Measurements from ENCODE around the gene HIC1. TPM values are rescaled to one million over a fixed set of nuclear protein-coding genes. Genes with fewer than 3 reads are reported as not detected.

Gene HIC1
- total RNA-seq, 2 donors from 2014 or later, result 4.8 to 12.8 TPM

GRCh38 chr17:2040942-2041560 lies 13.9 kb upstream of the HIC1 start:
- intact Hi-C loops (cut with DNase I, micrococcal nuclease), result no loop called here
- no peak for DNase-seq
- no peak for ATAC-seq

DNA sequence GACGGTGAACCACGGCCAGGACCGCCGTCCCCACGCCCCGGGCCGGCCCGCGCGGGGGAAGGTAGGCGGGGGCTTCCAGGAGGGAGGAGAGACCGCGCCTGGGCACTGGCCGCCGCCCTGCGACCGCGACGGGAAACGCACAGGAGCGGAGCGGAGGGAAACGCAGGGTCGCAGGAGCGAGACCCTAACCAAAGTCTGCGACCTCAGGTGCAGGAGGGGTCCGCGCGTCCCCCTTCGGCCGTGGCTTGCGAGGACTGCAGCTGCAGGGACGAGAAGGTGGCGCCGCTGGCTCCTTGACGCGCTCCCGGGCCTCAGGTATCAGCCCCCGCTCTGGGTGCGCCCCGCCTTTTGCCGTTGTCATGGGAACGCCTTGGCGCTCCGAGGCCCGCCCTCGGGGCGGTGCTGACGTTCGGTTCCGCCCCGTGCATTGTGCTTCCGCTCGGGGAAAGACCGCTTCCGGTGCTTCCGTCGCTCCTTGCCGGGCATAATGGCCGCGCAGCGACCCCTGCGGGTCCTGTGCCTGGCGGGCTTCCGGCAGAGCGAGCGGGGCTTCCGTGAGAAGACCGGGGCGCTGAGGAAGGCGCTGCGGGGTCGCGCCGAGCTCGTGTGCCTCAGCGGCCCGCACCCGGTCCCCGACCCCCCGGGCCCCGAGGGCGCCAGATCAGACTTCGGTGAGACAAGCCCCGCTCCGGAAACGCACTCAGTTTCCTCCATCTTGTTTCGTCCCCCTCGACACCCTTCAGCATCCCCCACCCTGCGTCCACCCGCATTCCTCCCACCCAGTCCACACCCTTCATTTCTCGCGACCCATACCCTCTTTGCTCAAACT lies 13.1 kb upstream of the HIC1 start, which contains the start of gene OVCA2:
Gene OVCA2 (plus strand): TSS at position 462 of the 829 bp plus-strand sequence. CDS start 26 bp downstream, at position 488.
- ATAC-seq (peak; percentile 93), DNase-seq (peak; percentile 94)
- intact Hi-C loops (cut with DNase I, micrococcal nuclease), result no loop called here

- DNase-seq, result peak in 1 of 2 donors; percentile 36
- ATAC-seq, result peak; percentile 29
- intact Hi-C loops (cut with DNase I, micrococcal nuclease), result no loop called here
Measured at GRCh38 chr17:2042390-2042847, 12.5 kb upstream of the HIC1 start.

- intact Hi-C loops (cut with DNase I, micrococcal nuclease), result no loop called here
- DNase-seq (no peak), ATAC-seq (no peak)
Measured at GRCh38 chr17:2042933-2043332, 12.0 kb upstream of the HIC1 start.

DNA sequence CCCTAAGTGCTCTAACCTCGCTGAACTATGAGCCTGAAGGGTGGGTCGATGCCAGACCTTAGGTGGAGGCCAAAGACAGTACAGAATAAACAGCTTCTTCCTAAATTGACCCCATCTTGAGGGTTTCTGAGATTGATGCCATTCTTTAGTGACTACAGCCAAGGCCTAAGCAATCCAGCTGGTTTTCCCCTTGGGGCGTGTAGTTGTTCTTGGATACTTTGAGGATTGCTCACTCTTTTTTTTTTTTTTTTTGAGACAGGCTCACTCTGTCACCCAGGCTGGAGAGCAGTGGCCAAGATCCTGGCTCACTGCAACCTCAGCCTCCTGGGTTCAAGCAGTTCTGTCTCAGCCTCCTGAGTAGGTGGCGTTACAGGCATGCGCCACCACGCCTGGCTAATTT lies 11.1 kb upstream of the HIC1 start:
- intact Hi-C loops (cut with DNase I, micrococcal nuclease), result no loop called here
- DNase-seq (no peak), ATAC-seq (no peak)

- intact Hi-C loops (cut with DNase I, micrococcal nuclease), result no loop called here
- DNase-seq (no peak), ATAC-seq (no peak)
Measured at GRCh38 chr17:2044263-2044894, 10.5 kb upstream of the HIC1 start.

GRCh38 chr17:2047590-2047989 lies 7.3 kb upstream of the HIC1 start:
- ATAC-seq (no peak), DNase-seq (no peak)
- intact Hi-C loops (cut with DNase I, micrococcal nuclease), result no loop called here

DNA sequence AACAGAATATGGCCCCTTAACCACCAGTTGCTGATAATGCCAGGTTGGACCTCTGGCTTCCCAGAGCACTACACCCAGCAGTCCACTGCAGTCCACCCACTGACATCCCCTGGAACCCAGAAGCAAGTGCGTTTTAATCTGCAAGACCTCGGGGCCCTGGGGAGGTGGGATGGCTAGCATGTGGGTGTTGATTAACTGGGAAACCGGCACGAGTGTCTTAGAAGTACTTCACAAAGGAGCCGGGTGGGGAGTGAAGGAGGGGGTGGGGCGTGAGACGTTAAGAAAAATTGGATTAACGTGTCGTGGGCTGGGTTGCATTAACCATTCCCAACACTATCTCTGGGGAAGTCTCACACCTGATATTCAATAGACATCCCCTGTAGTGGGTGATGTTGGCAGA lies 6.1 kb upstream of the HIC1 start:
- ATAC-seq (no peak), DNase-seq (no peak)
- intact Hi-C loops (cut with DNase I, micrococcal nuclease), result no loop called here

- DNase-seq (peak; percentile 78 to 92), ATAC-seq (peak; percentile 64)
- intact Hi-C loops (cut with DNase I, micrococcal nuclease), result no loop called here
Measured at GRCh38 chr17:2049333-2050299, 5.3 kb upstream of the HIC1 start.

DNA sequence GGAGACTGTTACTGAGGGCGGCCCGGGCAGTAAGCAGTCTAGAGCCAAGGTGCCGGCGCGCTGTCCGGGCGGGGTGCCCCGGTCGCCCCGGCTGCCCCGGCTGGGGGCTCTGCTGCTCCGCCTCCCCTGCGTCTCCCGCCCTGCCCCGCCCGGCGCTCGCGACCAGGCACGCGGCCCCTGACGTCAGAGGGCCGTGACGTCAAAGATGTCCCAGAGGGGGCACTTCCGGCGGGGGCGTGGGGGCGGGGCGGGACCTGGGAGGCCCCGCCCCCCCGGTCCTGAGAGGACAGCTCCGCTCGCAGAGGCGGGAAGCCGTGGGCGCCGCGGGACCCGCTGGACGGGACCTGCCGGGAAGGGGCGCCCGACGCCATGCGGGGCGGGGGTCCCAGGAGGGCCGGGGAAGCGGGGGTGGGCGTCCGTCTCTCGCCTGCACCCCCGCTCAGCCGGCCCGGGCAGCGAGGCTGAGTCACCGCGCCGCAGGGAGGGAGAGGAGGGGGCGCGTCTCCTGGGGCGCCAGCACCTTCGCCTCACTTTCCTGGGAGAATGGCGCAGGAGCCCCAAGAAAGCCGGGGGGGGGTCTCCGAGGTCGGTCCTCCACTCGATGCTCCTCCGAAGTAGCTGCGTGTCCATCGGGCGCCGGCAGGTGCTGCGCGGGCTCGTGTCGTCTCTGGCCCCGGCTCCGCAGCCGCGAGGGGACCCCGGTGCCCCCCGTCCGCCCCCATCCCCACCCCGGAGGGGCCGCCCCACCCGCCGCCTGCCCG lies 4.4 kb upstream of the HIC1 start:
- intact Hi-C loops (cut with DNase I, micrococcal nuclease), result no loop called here
- peak in 1 of 2 donors; percentile 76 for DNase-seq
- peak; percentile 52 for ATAC-seq

- intact Hi-C loops (cut with DNase I, micrococcal nuclease), result no loop called here
Measured at GRCh38 chr17:2051061-2051932, 3.6 kb upstream of the HIC1 start.

GRCh38 chr17:2051933-2052559 lies 2.9 kb upstream of the HIC1 start:
- ATAC-seq (no peak), DNase-seq (no peak)
- intact Hi-C loops (cut with DNase I, micrococcal nuclease), result no loop called here

More at GRCh38 chr17:2051061-2051932, 3.6 kb upstream of the HIC1 start:
- DNase-seq, result no peak
- ATAC-seq, result peak; percentile 26

GRCh38 chr17:2053380-2054261 lies 1.3 kb upstream of the HIC1 start:
- intact Hi-C loops (cut with DNase I, micrococcal nuclease), result loop anchor here in 1 of 2 donors (2.0 kb wide), 1 partner anchor 191 kb away; no protein-coding TSS in a partner anchor
- ATAC-seq (no peak), DNase-seq (peak in 1 of 2 donors; percentile 81)

DNA sequence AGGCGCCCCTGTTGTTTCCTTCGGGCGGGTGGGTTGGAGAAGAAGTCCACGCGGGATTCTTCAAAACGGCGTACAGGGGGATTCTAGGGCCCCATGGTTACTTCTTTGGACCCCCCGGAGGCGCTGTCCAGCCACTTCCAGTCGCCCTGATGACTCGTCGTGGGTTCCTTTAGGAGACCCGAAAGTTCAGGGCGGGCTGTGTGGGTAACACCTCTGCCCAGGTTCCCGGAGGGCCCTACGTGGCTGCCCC lies 716 bp upstream of the HIC1 start:
- DNase-seq (no peak), ATAC-seq (no peak)
- intact Hi-C loops (cut with DNase I, micrococcal nuclease), result loop anchor here in 1 of 2 donors (2.0 kb wide), 1 partner anchor 191 kb away; no protein-coding TSS in a partner anchor

- intact Hi-C loops (cut with DNase I, micrococcal nuclease), result loop anchor here in 1 of 2 donors (2.0 kb wide), 1 partner anchor 189 kb away; no protein-coding TSS in a partner anchor
- DNase-seq (peak in 1 of 2 donors; percentile 54), ATAC-seq (no peak)
Measured at GRCh38 chr17:2055292-2056205, 646 bp downstream of the HIC1 start.
